Heart left ventricle (tissue), 13 donors: ENCODE measurements around the gene RCBTB2.

Experiments
- CTCF ChIP-seq, 12 donors: fragments of 200-600 bp; sonication (generic) in 4 of 12; IDR thresholded peaks; one replicate each; pipeline versions ENCODE4 v1.5.0 to v1.8.0; 2018 to 2022; ENCODE audit warnings: antibody characterized with exemption in 12 of 12, mild to moderate bottlenecking in 5 of 12
- POLR2A ChIP-seq, 2 donors: fragments of 450-650 bp; IDR thresholded peaks; one replicate each; pipeline ENCODE4 v1.6.1; 2017; ENCODE audit warnings: antibody characterized with exemption in 2 of 2, mild to moderate bottlenecking in 2 of 2, moderate library complexity in 2 of 2
- donor health status: ischemic (EF 13 %, LVEDD 7.1; RV severe dilation, severe dysfunction).
- donor health status: DM: no; HTN: yes; CAD: no.
- donor health status: DM: no; HTN: no; CAD: no.
- donor health status: ischemic (EF 25% LVEDD 6.9; RV normal size, moderate dysfunction).
- donor health status: ischemic (EF 25% LVEDD 5.7; RV mildly dilated, moderate dysfunction).
- donor health status: ischemic (EF 35%, LVEDD 5.7; RV mildly dilated, moderate dysfunction).
- donor health status: nonischemic (EF 11% LVEDD 7.7; RV severe dilation, severe dysfunction).
- donor health status: DM: yes; HTN: yes; CAD: no.
- donor health status: PGD.
- donor health status: ischemic (EF 29% LVEDD 5.4; RV normal size, mild dysfunction).
- donor health status: nonischemic (EF 23%, LVEDD 6.1; RV moderate dilation, normal function).

DNA sequence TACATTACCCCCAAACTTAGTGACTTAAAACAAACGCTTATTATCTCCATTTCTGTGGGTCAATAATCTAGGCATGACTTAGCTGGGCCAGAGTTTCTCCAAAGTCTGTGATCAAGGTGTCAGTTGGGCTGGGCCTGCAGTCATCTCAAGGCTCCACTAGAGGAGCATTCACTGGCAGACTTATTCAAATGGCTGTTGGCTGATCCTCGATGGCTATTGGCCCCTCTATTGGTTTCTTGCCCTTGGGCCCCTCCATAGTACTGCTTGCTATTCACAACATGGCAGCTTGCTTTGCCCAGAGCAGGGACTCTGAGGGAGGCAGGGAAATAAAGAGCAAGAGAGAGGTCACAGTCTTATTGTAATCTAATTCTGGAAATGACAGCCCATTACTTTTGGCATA lies 57.6 kb downstream of the RCBTB2 start:
- TF ChIP-seq CTCF (IDR thresholded peaks at IDR 0.05) (no peak), POLR2A (IDR thresholded peaks at IDR 0.05) (no peak)
